ENCODE results near the gene FRMD1. TPM values are rescaled to one million over a fixed set of nuclear protein-coding genes. Genes with fewer than 3 reads are reported as not detected.

Gene FRMD1
- not detected for total RNA-seq
- total RNA-seq (2013), result not detected

DNA sequence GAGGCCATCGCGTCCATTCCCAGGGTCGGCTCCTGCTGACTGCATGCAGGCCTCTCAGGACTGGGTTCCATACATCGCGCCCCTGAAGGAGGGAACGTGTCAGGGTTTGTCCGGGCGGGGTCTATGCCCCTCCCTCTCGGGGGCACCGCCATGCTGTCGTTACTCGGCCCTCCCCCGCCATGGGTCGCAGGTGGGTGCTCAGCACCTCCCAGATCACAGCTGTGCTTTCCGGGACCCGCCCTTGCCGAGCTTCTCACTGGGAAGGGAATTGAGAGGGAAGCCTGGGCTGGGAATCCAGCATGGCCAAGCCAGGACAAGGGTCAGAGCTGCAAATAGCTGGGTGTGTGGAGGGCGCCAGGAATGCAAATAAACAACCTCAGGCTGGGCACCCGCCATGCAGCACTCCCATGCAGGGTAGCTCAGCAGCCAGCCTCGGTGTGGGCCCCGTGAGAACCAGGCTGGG, at the start of gene FRMD1:
TSS of gene FRMD1 (minus strand) at position 270 of the 463 bp plus-strand sequence. CDS start at position 152, 118 bp downstream.
- DNase-seq (no peak), ATAC-seq (no peak)
- H3K27ac ChIP-seq (ENCODE audit: low read length), result no peak within 1 kb of the TSS
- TF ChIP-seq, protein P1, sequence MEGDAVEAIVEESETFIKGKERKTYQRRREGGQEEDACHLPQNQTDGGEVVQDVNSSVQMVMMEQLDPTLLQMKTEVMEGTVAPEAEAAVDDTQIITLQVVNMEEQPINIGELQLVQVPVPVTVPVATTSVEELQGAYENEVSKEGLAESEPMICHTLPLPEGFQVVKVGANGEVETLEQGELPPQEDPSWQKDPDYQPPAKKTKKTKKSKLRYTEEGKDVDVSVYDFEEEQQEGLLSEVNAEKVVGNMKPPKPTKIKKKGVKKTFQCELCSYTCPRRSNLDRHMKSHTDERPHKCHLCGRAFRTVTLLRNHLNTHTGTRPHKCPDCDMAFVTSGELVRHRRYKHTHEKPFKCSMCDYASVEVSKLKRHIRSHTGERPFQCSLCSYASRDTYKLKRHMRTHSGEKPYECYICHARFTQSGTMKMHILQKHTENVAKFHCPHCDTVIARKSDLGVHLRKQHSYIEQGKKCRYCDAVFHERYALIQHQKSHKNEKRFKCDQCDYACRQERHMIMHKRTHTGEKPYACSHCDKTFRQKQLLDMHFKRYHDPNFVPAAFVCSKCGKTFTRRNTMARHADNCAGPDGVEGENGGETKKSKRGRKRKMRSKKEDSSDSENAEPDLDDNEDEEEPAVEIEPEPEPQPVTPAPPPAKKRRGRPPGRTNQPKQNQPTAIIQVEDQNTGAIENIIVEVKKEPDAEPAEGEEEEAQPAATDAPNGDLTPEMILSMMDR (IDR thresholded peaks at IDR 0.05), result no peak
- H3K36me3 ChIP-seq (ENCODE audit: control insufficient read depth, insufficient read depth, low read length), result no peaks in the 10 kb centered on the region
- H3K27me3 ChIP-seq (ENCODE audit: control insufficient read depth, insufficient read depth, low read length), result no peaks in the 10 kb centered on the region
- H3K9me3 Mint-ChIP-seq, result no peaks in the 10 kb centered on the region
- H3K4me3 Mint-ChIP-seq, result no peak within 1 kb of the TSS
- H3K4me3 ChIP-seq (ENCODE audit: low read length), result no peak within 1 kb of the TSS
- no peaks in the 10 kb centered on the region for H3K36me3 Mint-ChIP-seq
- no peaks in the 10 kb centered on the region for H3K4me1 ChIP-seq (ENCODE audit: control insufficient read depth, insufficient read depth, low read length)
- H3K9me3 ChIP-seq (ENCODE audit: control insufficient read depth, insufficient read depth, low read length), result no peaks in the 10 kb centered on the region
- intact Hi-C loops (cut with micrococcal nuclease), result no loop called here
- no peak within 1 kb of the TSS for H3K27ac Mint-ChIP-seq
- 91% methylated on average over 21 of the region's 21 CpGs for WGBS (ENCODE audit: insufficient coverage)
- no peaks in the 10 kb centered on the region for H3K4me1 Mint-ChIP-seq
- H3K27me3 Mint-ChIP-seq (ENCODE audit: low read depth in 2 of 2), result no peaks in the 10 kb centered on the region

DNA sequence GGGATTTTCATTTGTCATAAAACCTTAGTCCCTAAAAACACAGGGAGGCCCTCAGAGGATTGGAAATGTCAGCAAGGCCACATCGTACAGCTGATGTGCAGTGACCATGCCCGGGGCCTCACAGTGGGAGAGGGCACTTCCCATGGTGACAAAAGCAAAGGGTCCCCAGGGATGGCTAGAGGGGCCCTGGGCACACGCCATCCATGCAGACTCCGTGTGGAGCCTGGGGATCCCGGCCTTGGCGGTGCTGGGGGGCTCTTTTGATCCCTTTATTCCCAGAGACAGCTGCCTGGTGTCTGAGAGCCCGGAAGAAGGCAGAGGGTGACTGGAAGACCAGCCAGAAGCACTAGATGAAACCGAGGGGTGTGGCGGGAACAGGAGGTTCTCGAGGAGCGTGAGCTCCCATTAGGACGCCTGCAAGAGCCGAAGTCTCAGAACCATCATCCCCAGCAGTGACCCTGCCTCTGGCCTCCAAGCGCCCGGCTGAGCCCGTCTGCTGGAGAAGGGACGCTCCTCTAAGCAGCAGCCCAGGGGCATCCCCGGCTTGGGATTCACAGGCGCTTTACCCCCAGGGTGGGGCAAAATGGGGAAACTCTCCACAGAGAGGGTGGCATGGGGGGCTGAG, 49.1 kb upstream of the FRMD1 start:
- ATAC-seq (no peak), DNase-seq (peak in 1 of 2 donors; percentile 8)
- intact Hi-C loops (cut with micrococcal nuclease), result no loop called here
- TF ChIP-seq, protein P1 (IDR thresholded peaks at IDR 0.05), result no peak
- 89% methylated on average over 19 of the region's 19 CpGs for WGBS (ENCODE audit: insufficient coverage)
- Mint-ChIP-seq H3K27me3 (ENCODE audit: low read depth in 2 of 2) (peaks cover 14 to 16% of the 10 kb centered on the region in 2 donors), H3K4me1 (no peaks in the 10 kb centered on the region), H3K4me3 (no peak overlapping the region), H3K9me3 (no peaks in the 10 kb centered on the region), H3K27ac (no peak overlapping the region), H3K36me3 (no peaks in the 10 kb centered on the region)
- H3K27ac ChIP-seq (ENCODE audit: low read length), result no peak overlapping the region
- no peaks in the 10 kb centered on the region for H3K36me3 ChIP-seq (ENCODE audit: control insufficient read depth, insufficient read depth, low read length)
- H3K9me3 ChIP-seq (ENCODE audit: control insufficient read depth, insufficient read depth, low read length), result no peaks in the 10 kb centered on the region
- no peak overlapping the region for H3K4me3 ChIP-seq (ENCODE audit: low read length)
- no peaks in the 10 kb centered on the region for H3K4me1 ChIP-seq (ENCODE audit: control insufficient read depth, insufficient read depth, low read length)
- H3K27me3 ChIP-seq (ENCODE audit: control insufficient read depth, insufficient read depth, low read length), result no peaks in the 10 kb centered on the region

DNA sequence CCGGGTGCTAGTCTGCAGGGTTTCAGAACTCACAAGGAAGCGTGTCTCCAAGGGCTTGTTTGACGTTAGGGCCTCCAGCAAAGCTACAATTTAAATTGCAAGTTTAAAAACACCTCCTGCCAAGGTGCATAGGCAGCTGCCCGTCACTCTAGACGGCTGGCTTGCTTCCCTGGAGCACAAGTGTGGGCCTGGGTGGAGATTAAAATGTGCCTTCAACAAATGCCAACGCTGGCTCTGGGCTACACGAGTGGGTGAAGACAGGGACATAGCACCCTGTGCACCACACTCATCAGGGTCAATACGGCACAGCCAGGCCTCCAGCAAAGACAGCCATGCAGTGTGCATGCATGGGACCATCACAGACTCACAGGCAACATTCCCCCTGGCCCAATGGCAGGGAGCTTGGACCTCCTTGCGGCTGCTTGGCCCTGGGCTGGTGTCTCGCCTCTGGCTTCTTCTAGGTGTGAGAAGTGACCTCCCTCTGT, 48.4 kb upstream of the FRMD1 start:
- DNase-seq, result no peak
- ATAC-seq, result no peak

More for the DNA sequence above, 48.4 kb upstream of the FRMD1 start:
- Mint-ChIP-seq H3K27me3 (ENCODE audit: low read depth in 2 of 2) (peaks cover 14 to 16% of the 10 kb centered on the region in 2 donors), H3K9me3 (no peaks in the 10 kb centered on the region), H3K27ac (no peak overlapping the region), H3K36me3 (no peaks in the 10 kb centered on the region), H3K4me3 (no peak overlapping the region), H3K4me1 (no peaks in the 10 kb centered on the region)
- Histone ChIP-seq H3K4me3 (ENCODE audit: low read length) (no peak overlapping the region), H3K27ac (ENCODE audit: low read length) (no peak overlapping the region), H3K27me3 (ENCODE audit: control insufficient read depth, insufficient read depth, low read length) (no peaks in the 10 kb centered on the region), H3K4me1 (ENCODE audit: control insufficient read depth, insufficient read depth, low read length) (no peaks in the 10 kb centered on the region), H3K9me3 (ENCODE audit: control insufficient read depth, insufficient read depth, low read length) (no peaks in the 10 kb centered on the region), H3K36me3 (ENCODE audit: control insufficient read depth, insufficient read depth, low read length) (no peaks in the 10 kb centered on the region)
- WGBS (ENCODE audit: insufficient coverage), result 81% methylated on average over 10 of the region's 10 CpGs
- intact Hi-C loops (cut with micrococcal nuclease), result no loop called here
- TF ChIP-seq, protein P1 (IDR thresholded peaks at IDR 0.05), result no peak

Measured in natural killer cell (primary cell).